Neutrophil (primary cell): ENCODE data around the gene KCTD21.

ENCODE experiments used
- H3K27ac ChIP-seq: fragments of 200-600 bp; sonication (generic); 2 replicates; pipeline ENCODE4 v1.5.1; 2016; ENCODE audit warnings: mild to moderate bottlenecking, moderate library complexity
- H3K27me3 ChIP-seq: fragments of 200-600 bp; sonication (generic); 2 replicates; pipeline ENCODE4 v1.6.0; 2016; ENCODE audit warnings: mild to moderate bottlenecking
- H3K36me3 ChIP-seq: fragments of 200-600 bp; sonication (generic); 2 replicates; pipeline ENCODE4 v1.5.1; 2017
- H3K4me1 ChIP-seq, 2 experiments: fragments of 200-600 bp in 1 of 2; sonication (generic) in 1 of 2; 1 replicate in 1 of 2; 2 replicates in 1 of 2; pipeline versions ENCODE4 v1.5.1 to v1.6.1; 2013 to 2016; ENCODE audit warnings: low read depth in 1 of 2, low read length in 1 of 2, mild to moderate bottlenecking in 1 of 2, moderate library complexity in 1 of 2; ENCODE audit not compliant: control insufficient read depth in 1 of 2, insufficient read depth in 1 of 2
- H3K4me3 ChIP-seq, 2 experiments: fragments of 200-600 bp in 1 of 2; sonication (generic) in 1 of 2; 1 replicate in 1 of 2; 2 replicates in 1 of 2; pipeline ENCODE4 v1.5.1; 2013 to 2016; ENCODE audit warnings: low read depth in 1 of 2, low read length in 1 of 2, mild to moderate bottlenecking in 1 of 2, moderate library complexity in 1 of 2
- H3K9me3 ChIP-seq: fragments of 200-600 bp; sonication (generic); 2 replicates; pipeline ENCODE4 v1.5.1; 2016
- CTCF ChIP-seq: fragments of 200-600 bp; sonication (generic); IDR thresholded peaks from 2 replicates; pipeline ENCODE4 v1.5.1; 2016; ENCODE audit warnings: antibody characterized with exemption

KCTD21 gene

GRCh38 chr11:78192911-78193351 is 4.5 kb upstream of the KCTD21 start:
- Histone ChIP-seq H3K27ac (no peak overlapping the region), H3K27me3 (peaks cover 17% of the 10 kb centered on the region), H3K9me3 (no peaks in the 10 kb centered on the region), H3K36me3 (peaks cover 4% of the 10 kb centered on the region), H3K4me3 (no peak overlapping the region), H3K4me1 (peaks cover 17 to 24% of the 10 kb centered on the region in 2 experiments)
- TF ChIP-seq CTCF: no peak

GRCh38 chr11:78192223-78192719 is 3.8 kb upstream of the KCTD21 start:
- TF ChIP-seq CTCF: no peak
- peaks cover 17% of the 10 kb centered on the region for H3K27me3 ChIP-seq
- H3K27ac ChIP-seq: no peak overlapping the region
- H3K4me3 ChIP-seq: no peak overlapping the region
- no peaks in the 10 kb centered on the region for H3K9me3 ChIP-seq
- peaks cover 4% of the 10 kb centered on the region for H3K36me3 ChIP-seq
- peaks cover 23 to 28% of the 10 kb centered on the region in 2 experiments for H3K4me1 ChIP-seq

- Histone ChIP-seq H3K27me3 (peaks cover 10% of the 10 kb centered on the region), H3K4me3 (no peak overlapping the region), H3K4me1 (peaks cover 29% of the 10 kb centered on the region in 2 experiments), H3K36me3 (peaks cover 8% of the 10 kb centered on the region), H3K9me3 (no peaks in the 10 kb centered on the region), H3K27ac (no peak overlapping the region)
- TF ChIP-seq CTCF: no peak
Measured at GRCh38 chr11:78190871-78191538, 2.6 kb upstream of the KCTD21 start.

GRCh38 chr11:78190374-78190773 is 1.9 kb upstream of the KCTD21 start:
- Histone ChIP-seq H3K27ac (no peak overlapping the region), H3K36me3 (peaks cover 13% of the 10 kb centered on the region), H3K9me3 (no peaks in the 10 kb centered on the region), H3K27me3 (peaks cover 4% of the 10 kb centered on the region), H3K4me3 (no peak overlapping the region), H3K4me1 (peaks cover 29% of the 10 kb centered on the region in 2 experiments)
- no peak for TF ChIP-seq CTCF

GRCh38 chr11:78189851-78190250 is 1.4 kb upstream of the KCTD21 start:
- Histone ChIP-seq H3K27me3 (peaks cover under 1% of the 10 kb centered on the region), H3K9me3 (no peaks in the 10 kb centered on the region), H3K27ac (no peak overlapping the region), H3K4me1 (peaks cover 29% of the 10 kb centered on the region in 2 experiments), H3K4me3 (peak overlapping the region in 1 of 2 experiments; percentile 73), H3K36me3 (peaks cover 13% of the 10 kb centered on the region)
- no peak for TF ChIP-seq CTCF
